Gastrocnemius medialis (tissue), 4 donors: ENCODE measurements around the gene DCHS2.

Experiments used
- POLR2A ChIP-seq, 2 donors: fragments of 450-650 bp; IDR thresholded peaks; one replicate each; pipeline ENCODE4 v1.6.1; 2017; ENCODE audit warnings: antibody characterized with exemption in 2 of 2, mild to moderate bottlenecking in 2 of 2, moderate library complexity in 2 of 2
- TF ChIP-seq, protein P1 (sequence below), 5 experiments: fragments of 450-650 bp in 3 of 5; fragments of 200-600 bp in 2 of 5; sonication (generic) in 2 of 5; IDR thresholded peaks in 4 of 5; conservative IDR thresholded peaks in 1 of 5; 1 replicate in 4 of 5; 2 replicates in 1 of 5; pipeline ENCODE4 v1.5.1; 2016 to 2019; ENCODE audit warnings: antibody characterized with exemption in 5 of 5, mild to moderate bottlenecking in 3 of 5, moderate library complexity in 3 of 5

DNA sequence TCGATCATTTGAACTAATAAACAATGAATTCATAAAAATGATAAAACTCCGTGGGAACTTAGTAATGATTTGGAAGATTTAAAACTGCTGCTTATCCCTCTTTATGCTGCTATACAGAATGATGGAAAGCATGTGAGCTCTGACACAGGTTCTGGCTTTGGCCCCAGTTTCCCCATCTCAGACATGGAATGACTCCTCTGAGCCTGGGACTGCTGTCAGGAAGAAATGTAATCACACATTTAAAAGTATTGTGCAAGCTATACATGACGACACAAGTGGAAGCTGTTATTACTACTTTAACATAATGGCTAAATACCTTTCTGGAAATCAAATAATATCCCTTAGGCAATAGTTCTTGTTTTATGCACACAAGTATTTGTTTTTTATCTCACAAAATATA is 161.7 kb downstream of the DCHS2 start:
- TF ChIP-seq, protein P1, sequence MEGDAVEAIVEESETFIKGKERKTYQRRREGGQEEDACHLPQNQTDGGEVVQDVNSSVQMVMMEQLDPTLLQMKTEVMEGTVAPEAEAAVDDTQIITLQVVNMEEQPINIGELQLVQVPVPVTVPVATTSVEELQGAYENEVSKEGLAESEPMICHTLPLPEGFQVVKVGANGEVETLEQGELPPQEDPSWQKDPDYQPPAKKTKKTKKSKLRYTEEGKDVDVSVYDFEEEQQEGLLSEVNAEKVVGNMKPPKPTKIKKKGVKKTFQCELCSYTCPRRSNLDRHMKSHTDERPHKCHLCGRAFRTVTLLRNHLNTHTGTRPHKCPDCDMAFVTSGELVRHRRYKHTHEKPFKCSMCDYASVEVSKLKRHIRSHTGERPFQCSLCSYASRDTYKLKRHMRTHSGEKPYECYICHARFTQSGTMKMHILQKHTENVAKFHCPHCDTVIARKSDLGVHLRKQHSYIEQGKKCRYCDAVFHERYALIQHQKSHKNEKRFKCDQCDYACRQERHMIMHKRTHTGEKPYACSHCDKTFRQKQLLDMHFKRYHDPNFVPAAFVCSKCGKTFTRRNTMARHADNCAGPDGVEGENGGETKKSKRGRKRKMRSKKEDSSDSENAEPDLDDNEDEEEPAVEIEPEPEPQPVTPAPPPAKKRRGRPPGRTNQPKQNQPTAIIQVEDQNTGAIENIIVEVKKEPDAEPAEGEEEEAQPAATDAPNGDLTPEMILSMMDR (IDR thresholded peaks at IDR 0.05 in 4 of 5, conservative IDR thresholded peaks at IDR 0.05 in 1 of 5) = no peak
- no peak for TF ChIP-seq POLR2A (IDR thresholded peaks at IDR 0.05)
